Activated CD8-positive, alpha-beta memory T cell treated with anti-CD3 and anti-CD28 coated beads, Interleukin-2, amount 50 U/mL, for 24 hours (primary cell): ENCODE measurements around the gene NDFIP2.
"Not testable (repeated sequence)": the region's sequence is repeated elsewhere in the genome, so short reads cannot be mapped to it uniquely, and the experiment has no call there.

Source experiments
- DNase-seq: peaks from one replicate; pipeline ENCODE4 v3.0.0-alpha.2; 2020; ENCODE audit errors: extremely low read depth

Gene NDFIP2

DNA sequence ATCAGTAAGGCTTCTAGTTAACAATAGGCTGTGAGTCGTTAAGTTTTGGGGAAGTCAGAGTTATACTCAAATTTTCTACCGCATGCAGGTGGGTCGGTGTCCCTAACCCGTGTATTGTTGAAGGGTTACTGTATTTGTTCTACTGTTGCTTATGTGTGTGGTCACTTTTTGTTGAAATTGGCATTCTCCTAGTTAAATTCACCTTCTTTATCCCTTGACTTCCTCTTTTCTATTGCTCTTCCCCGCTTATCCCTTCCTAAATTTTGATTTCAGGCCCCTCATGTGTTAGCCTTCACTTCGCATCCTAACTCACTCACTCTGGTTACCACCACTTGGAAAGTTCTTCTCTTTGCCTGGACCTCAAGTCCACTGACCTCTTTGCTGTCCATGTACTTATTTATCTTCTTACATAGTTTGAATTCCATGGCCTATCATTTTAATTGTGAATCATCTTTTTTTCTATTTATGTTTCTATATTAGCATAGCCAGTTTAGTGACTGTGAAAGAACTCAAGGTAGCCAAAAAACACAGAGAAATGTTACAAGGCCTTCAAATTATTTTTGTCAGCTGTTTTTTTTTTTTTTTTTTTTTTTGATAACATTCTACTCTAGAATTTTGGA lies 52.9 kb downstream of the NDFIP2 start:
- DNase-seq: no peak

DNA sequence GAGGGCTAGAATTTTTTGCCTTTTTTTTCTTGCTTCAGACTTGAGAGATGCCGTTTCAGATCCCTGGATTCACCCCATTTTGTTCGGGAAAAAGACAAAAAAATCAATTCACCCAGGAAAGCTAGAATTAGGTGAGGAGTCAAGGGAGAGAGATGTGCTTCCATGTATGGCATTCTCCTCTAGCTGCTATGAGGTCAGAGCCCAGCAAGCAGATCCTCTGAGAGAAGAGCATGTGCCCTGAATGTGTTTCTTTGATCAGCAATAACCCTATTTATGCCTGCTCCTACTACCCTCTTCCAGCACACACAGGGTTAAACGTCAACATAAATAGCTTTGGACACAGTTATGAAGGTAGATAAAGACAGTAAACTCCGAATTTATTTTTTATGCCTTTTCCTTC lies 53.6 kb downstream of the NDFIP2 start:
- DNase-seq: no peak

DNA sequence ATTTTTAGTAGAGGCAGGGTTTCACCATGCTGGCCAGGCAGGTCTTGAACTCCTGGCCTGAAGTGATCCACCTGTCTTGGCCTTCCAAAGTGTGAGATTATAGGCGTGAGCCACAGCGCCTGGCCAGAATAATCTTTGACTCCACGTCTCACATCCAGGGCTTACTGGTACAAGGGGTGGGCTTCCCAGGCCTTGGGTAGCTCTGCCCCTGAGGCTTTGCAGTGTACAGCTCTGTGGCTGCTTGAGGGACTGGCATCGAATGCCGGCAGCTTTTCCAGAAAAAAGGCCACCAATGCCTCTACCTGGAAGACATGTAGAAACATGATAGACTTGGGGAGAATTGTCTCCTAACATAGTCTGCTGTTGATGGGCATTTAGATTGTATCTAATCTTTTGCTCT lies 57.8 kb downstream of the NDFIP2 start:
- no peak for DNase-seq

DNA sequence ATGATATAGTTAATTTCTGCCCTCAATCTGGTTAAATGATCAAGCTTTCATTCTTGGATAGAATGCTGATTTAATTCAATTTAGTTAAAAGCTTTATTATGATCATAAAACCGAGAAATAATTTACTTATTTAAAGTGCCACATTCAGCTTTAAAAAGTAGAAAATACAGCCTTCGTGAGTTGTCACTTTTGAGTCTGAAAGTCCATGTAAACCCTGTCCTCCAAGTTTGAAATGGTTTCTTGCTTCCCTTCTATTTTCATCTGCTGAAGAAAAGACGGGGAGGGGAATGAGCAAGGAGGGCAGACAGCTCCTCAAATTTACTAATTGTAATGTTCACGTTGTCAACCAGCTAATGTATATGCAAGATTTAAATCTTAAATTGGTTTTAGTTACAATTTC lies 59.5 kb downstream of the NDFIP2 start:
- DNase-seq: no peak

DNA sequence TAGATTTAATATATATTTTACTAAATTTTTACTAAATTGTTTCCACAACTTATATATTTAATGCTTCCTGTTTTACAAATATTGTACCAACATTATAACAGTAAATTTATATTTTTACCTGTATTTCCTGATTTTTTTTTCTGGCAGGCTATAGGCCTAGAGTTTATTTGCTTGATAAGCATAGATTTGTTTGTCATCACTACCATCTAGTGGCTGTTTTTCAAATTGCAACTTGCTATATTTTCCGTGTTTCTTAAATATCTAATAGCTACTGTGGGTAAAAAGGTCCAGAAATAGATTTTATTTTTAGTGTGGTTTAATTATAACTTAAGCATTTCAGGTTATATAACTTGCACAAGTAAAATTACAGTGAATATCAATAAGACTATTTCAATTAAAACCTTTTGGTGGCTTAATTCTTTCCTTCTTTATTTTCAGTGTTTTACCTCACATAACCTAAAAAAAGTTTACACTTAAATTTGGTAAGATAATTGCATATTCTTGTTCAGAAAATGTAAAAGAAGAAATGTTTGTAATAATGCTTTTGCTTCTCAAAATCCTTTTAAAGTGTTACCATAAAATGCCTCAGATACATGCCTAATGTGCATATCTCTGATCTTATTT lies 60.6 kb downstream of the NDFIP2 start:
- DNase-seq: no peak

DNA sequence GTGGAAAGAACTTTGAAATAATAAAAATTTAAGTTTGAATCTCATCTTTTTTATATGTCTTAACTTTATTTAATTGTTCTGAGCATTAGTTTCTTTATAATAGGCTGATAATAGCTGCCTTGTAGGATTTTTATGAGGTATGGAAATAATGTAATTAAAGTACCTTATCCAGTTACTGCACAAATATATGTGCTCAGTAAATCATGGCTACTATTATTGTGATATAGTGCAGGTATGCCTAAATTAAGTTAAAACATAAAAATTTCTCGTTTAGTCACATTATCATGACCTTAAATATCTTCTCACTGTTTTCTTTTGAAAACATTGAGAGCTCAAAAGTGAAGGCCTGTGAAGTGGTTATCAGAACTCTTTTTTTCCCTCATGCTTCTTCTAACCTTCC lies 62.9 kb downstream of the NDFIP2 start:
- no peak for DNase-seq

DNA sequence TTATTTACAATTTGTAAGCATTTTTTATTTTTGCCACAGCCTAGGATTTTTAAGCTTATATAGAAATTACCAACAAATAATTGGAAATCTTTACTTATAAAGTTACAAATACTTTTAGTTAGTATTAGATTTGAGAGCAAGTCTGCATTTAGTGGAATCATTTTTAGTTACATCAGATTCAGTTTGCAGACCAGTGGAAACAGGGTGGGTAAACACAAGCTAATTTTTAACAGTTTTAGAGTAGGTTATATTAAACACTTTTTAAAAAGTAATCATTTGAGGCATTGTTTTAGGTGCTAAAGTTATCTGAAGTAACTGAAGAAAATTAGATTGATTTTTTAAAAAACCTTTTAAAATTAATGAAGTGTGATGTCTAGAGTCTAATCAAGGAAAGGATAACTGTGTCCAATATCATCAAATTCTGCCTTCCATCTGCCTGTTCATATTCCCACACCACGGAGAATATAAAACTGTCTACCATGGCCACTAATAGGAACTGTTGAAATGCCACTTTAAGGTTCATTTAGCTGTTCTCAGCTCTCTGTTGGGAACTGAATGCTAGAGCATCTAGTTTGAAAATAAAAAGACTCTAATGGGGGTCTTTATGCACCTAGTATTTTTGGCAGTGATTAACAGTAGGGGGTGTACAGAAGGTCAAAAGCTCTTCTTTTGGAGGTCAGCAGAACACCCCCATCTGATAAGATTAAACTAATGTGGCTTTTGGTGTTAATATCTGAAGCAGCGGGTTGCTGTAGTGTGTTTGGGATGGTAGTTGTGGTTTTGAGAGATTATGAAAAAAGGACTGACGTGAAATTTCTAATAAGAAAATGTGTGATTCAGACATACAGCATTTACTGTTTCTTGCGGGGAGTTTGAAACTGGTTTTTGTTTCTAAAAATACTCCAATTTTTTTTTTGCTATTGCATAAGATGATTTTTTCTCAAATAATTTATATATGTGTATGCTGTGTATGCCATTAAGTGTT lies 66.5 kb downstream of the NDFIP2 start:
- no peak for DNase-seq

DNA sequence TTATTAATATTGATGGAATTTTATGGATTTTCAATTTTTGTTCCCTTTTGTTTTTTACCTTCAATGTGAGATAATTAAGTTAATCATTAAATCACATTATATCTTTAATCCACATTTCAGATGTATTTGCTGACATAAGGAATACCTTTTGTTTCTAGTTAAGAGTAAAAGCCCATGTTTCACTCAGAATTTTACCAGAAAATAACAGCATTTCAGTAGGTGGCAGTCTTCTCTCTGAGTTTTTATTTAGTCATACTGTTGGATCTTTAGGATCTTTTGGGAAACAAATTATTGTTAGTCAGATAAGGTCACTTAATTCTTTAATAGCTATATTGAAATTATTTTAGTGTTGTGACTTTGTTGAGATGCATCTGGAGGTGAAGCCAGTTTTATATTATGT lies 67.9 kb downstream of the NDFIP2 start:
- DNase-seq: no peak

DNA sequence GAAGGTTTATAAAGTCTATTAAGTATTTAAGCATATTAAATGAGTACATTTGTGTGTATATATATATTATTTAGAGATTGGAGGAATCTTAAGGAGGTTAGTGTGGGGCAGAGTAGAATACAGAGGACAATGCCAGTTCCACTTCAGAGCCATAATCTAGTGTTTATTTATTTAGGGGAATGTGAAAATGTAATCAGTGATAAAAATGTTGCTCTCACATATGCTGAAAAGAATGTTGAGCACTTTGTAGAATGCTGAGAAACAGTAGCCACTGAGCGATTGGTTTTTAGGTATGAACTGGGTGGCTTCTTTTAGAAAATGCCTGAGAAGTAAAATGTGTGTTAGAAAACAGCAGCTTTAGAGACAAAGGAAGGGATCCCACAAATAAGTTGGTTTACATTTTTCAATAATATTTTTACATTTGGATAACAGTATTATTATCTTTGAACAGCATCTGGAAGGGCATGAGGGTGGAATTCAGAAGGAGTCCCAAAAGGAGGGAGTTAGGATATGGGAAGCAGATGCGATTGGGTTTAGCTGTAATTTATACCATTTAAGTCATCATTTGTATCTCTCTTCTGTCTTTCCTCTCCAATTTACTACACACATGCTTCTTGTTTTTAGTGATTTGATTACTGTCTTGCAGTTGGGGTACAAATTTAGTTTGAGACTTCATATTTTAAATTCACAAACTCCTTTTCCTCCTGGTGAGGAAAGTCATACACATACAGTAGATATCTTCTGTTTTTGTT lies 68.6 kb downstream of the NDFIP2 start:
- no peak for DNase-seq

DNA sequence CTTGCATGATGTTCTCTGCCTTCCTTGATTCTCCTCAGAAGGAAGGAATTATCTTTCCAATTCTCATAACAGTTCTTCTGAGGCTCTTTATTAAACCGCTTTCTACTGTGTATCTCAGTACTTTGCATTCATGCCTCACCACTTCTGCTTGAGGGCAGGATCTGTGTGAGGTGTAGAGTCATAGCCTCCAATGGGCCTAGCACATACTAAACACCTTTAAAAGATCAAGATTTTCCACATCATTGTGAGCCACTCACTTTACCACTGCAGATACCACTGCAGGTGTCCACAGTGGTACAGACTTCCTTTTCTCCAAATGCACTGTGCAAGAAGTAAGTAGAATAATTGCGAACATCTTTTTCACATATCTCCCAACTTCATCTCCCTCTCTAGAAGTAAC lies 76.7 kb downstream of the NDFIP2 start:
- no peak for DNase-seq

DNA sequence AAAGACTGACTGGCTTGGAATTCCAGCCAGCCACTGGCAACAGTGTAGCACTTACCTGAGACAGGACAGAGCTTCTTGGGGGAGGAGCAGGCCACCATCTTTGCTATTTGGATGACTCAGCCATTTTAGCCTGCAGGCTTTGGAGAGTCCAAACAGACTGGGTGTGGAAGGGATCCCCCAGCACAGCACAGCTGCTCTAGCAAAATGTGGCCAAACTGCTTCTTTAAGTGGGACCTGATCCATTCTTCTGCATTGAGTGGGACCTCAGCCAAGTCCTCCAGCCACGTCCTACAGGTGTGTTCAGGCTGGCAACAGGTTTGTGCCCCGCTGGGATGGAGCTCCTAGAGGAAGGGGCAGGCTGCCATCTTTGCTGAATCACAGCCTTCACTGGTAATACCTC lies 80.0 kb downstream of the NDFIP2 start:
- no peak for DNase-seq

DNA sequence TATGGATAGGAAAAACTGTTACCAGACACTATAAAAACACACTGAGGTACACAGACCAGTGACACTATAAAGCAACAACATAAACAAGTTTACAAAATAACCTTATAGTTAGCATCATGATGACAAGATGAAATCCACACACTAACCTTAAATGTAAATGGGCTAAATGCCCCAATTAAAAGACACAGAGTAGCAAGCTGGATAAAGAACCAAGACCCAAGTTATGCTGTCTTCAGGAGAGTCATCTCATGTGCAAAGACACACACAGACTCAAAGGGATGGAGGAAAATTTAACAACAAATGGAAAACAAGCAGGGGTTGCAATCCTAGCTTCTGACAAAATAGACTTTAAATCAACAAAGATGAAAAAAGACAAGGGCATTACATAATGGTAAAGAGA lies 81.6 kb downstream of the NDFIP2 start:
- DNase-seq: no peak

DNA sequence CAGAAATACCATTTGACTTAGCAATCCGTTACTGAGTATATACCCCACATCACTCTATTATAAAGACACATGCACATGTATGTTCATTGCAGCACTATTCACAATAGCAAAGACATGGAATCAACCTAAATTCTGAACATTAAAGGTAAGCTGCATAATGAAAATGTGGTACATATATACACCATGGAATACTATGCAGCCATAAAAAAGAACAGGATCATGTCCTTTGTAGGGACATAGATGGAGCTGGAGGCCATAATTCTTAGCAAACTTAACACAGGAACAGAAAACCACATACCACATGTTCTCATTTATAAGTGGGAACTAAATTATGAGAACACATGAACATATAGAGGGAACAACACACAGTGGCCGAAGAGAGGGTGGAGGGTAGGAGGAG lies 85.2 kb downstream of the NDFIP2 start:
- no peak for DNase-seq

DNA sequence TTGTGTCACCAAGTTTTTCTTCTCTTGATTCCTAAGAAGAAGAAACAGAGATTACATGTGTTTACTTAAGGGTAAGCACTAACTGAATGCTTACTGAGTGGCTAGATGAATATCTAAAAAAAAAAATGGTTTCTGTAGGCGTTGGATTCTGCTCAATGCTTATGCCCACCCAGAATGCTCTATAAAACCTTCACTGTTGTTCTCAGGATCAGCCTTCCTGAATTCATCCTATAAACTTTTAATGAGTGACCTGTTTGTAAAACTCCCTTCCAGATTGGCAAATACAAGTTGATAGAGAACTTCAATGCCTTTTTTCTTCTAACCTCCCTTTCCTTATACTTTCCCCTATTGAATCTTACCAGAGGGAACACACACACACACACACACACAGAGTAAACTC lies 90.2 kb downstream of the NDFIP2 start:
- DNase-seq: no peak

DNA sequence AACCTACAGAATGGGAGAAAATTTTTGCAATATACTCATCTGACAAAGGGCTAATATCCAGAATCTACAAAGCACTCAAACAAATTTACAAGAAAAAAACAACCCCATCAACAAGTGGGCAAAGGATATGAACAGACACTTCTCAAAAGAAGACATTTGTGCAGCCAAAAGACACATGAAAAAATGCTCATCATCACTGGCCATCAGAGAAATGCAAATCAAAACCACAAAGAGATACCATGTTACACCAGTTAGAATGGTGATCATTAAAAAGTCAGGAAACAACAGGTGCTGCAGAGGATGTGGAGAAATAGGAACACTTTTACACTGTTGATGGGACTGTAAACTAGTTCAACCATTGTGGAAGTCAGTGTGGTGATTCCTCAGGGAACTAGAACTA lies 92.9 kb downstream of the NDFIP2 start:
- not testable (repeated sequence) for DNase-seq

DNA sequence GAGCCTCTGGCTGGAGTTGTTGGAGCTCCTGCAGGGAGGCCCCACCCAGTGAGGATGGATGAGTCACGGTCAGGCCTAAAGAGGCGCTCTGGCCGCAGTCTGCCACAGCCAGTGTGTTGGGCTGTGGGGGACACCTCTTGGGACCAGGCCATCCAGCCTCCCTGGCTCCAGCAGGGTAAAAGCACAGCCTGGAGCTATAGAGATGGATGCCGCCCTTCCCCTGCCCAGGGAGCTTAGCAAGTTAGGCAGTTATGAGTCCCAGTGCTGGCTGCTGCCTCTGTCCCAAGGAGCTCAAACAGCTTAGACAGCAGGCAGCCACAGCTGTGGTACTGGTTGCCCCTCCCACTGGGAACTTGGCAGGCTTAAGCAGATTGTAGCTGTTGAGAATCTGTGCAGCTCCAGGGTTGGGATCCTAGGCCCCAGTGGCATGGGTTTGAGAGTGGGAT lies 100.9 kb downstream of the NDFIP2 start:
- DNase-seq: no peak

DNA sequence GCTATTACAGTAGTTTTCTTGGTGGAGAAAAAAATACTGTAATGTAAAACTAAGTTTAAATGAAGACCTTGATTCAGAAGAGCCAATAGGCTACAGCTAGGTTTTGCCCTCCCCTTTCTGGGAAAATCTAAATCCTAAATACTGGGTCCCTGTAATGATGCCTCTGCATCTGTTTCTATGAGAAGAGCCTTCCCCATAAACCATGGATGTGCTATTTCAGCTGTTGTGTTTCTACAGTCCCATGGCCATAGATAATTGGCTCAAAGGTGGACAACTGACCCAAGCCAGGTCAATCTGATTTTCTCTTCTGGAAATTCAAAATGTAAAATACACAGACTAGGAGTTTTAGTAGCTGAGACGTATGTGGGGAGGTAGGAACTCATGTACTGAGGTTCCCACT lies 101.9 kb downstream of the NDFIP2 start:
- no peak for DNase-seq

DNA sequence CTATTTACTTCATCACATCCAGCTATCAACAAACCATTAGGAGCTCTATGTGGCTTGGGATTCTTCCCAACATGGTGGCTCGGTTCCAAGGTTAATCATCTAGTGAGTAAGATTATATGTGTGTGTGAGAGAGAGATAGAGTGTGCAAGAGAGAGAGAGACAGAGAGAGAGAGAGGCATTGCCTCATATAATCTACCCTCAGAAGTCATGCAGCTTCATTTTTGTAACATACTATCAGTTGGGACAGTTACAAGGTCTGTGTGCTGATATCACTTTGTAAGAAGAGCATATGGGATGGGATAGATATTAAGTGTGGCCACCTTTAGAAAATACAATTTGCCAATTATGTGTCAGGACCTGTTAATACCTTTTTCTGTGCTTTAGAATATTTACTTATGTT lies 104.1 kb downstream of the NDFIP2 start:
- no peak for DNase-seq

DNA sequence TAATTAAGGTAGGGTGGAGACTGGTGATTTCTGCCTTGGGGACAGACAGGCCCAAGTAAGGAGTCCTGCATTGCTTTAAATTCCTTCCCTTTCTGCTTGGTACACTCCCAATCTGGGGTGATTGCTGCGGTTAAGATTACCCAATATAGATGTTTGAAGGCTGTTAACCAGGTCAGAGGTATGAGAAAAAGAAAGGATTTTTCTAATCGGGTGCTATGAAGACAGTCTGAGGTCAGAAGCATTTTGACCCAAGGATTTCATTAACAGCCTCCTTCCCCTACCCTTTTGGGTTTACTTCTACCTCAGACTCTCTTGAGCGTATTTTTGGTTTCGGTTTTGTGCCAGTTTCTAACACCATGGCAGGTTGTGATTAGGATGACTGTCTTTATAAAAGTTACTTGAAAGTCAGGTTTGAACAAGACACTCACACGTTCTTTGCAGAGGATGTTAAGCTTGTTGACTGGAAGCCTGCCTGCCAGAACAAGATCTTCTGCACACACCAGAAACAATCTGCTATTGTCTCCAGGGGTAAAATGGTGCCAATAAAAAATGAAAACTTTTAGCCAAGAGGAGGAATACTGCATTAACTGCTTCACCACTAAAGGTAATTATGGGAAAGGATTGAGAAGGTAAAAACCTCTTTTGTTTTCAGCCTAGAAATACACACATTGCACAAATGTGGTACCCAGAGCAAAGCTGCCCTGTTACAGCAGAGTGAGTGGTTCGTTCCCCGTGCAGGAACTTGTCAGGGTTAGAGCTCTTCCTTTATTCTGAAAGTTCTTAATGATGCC lies 108.8 kb downstream of the NDFIP2 start:
- no peak for DNase-seq

DNA sequence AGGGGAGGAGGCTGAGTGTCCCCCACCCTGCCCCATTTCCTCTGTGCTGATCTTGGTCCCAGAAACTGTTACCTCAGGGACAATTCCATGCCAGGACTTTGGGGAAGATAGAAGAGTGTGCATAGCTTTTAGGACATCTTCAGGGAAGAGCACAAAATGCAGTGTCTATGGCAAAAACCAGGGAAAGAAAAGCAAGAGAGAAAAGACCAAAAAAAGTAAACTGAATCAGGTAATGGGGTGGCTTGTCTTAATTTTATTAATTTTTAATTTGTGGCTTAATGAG lies 109.4 kb downstream of the NDFIP2 start:
- DNase-seq: no peak

DNA sequence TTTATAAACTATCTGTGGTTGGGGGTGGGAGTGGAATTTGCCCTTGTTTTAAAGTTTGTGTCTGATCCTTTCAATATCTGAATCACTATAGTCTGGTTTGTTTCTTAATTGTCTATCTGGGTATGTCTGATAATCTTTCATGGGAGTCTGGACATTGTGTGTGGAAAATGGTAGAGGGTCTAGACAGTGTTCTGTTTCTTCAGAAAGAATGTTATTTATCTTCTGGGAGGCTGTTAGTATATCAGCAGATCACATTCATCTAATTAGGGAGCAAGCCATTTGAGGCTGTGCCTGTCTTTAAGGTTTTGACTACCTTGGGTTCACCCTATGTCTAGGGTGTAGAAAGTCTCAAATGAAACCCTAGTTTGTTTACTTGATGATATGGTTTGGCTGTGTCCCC lies 110.5 kb downstream of the NDFIP2 start:
- DNase-seq: no peak

DNA sequence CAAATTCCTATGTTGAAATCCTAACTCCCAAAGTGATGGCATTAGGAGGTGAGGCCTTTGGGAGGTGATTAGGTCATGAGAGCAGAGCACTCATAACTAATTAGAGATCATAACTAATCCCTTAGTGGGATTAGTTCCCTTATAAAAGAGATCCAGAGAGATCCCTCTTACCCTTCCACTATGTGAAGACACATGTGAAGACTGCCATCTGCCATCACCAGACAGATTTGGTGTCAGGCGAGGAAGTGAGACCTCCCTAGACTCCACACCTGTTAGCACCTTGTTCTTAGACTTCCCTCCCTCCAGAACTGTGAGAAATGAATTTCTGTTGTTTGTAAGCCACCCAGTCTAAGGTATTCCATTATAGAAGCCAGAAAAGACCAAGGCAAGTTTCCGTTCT lies 112.2 kb downstream of the NDFIP2 start:
- DNase-seq: no peak
